Mammary epithelial cell (primary cell): ENCODE measurements around the gene MAGI1.
"Not testable (repeated sequence)": the region's sequence is repeated elsewhere in the genome, so short reads cannot be mapped to it uniquely, and the experiment has no call there.

Experiments used
- EZH2 ChIP-seq: IDR thresholded peaks from 2 replicates; pipeline ENCODE4 v1.6.1; 2012; ENCODE audit warnings: low read length, inconsistent platforms, borderline replicate concordance
- TF ChIP-seq, protein P1 (sequence below), 2 donors: IDR thresholded peaks in 1 of 2; conservative IDR thresholded peaks in 1 of 2; 2 replicates each; pipeline ENCODE4 v1.5.1; 2011 to 2012; ENCODE audit warnings: inconsistent platforms in 2 of 2, low read length in 2 of 2, mild to moderate bottlenecking in 2 of 2, control low read depth in 1 of 2, low read depth in 1 of 2; ENCODE audit not compliant: insufficient read depth in 1 of 2; ENCODE audit errors: extremely low read depth in 1 of 2

DNA sequence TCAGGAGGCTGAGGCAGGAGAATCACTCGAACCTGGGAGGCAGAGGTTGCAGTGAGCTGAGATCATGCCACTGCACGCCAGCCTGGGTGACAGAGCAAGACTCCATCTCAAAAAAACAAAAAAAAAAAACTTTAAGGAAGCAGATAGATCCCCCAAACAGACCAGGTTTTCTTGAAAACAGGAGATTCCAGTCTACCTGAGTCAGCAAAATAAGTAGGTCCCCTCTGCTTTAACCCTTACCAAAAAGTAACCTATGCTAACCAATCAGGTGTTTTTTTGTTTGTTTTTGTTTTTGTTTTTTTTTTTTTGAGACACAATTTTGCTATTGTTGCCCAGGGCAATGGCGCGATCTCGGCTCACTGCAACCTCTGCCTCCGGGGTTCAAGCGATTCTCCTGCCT, 179.1 kb downstream of the MAGI1 start:
- TF ChIP-seq, protein P1, sequence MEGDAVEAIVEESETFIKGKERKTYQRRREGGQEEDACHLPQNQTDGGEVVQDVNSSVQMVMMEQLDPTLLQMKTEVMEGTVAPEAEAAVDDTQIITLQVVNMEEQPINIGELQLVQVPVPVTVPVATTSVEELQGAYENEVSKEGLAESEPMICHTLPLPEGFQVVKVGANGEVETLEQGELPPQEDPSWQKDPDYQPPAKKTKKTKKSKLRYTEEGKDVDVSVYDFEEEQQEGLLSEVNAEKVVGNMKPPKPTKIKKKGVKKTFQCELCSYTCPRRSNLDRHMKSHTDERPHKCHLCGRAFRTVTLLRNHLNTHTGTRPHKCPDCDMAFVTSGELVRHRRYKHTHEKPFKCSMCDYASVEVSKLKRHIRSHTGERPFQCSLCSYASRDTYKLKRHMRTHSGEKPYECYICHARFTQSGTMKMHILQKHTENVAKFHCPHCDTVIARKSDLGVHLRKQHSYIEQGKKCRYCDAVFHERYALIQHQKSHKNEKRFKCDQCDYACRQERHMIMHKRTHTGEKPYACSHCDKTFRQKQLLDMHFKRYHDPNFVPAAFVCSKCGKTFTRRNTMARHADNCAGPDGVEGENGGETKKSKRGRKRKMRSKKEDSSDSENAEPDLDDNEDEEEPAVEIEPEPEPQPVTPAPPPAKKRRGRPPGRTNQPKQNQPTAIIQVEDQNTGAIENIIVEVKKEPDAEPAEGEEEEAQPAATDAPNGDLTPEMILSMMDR (conservative IDR thresholded peaks at IDR 0.05 in 1 of 2, IDR thresholded peaks at IDR 0.05 in 1 of 2; ENCODE audit: extremely low read depth in 1 of 2, insufficient read depth in 1 of 2, low read depth in 1 of 2, low read length in 2 of 2) = not testable (repeated sequence)
- TF ChIP-seq EZH2 = not testable (repeated sequence)
